Stimulated activated CD4-positive, alpha-beta T cell treated with anti-CD3 and anti-CD28 coated beads, TNF-alpha, amount 100 ng/mL, for 24 hours (primary cell): ENCODE data around the gene RASAL3.
"Not testable (repeated sequence)": the region's sequence is repeated elsewhere in the genome, so short reads cannot be mapped to it uniquely, and the experiment has no call there.

Experiments
- DNase-seq, 3 experiments: peaks; one replicate each; pipeline ENCODE4 v3.0.0-alpha.2; 2020; ENCODE audit warnings: low read depth in 3 of 3

Gene RASAL3

GRCh38 chr19:15464394-15465385, at the start of gene RASAL3:
RASAL3 (minus strand) TSS chr19:15464544; CDS start chr19:15464358, 186 bp downstream.
- peak in 2 of 3 experiments; percentile 29 to 67 for DNase-seq

- DNase-seq = no peak
These were observed 47.5 kb upstream of the RASAL3 start for GRCh38 chr19:15511671-15512424.

- DNase-seq = peak in 1 of 3 experiments; percentile 14
These were observed 43.8 kb upstream of the RASAL3 start, which contains the start of gene CYP4F22 for GRCh38 chr19:15508035-15508710. CYP4F22 (plus strand) TSS chr19:15508525; CDS start chr19:15525337, 16,812 bp downstream.

GRCh38 chr19:15507068-15508034, 43.0 kb upstream of the RASAL3 start:
- no peak for DNase-seq

- DNase-seq = no peak
These were observed 41.8 kb upstream of the RASAL3 start for GRCh38 chr19:15506074-15506571.

GRCh38 chr19:15502264-15502663, 37.9 kb upstream of the RASAL3 start:
- no peak for DNase-seq

- DNase-seq = no peak
These were observed 37.3 kb upstream of the RASAL3 start for GRCh38 chr19:15501596-15501995.

GRCh38 chr19:15498910-15499309, 34.6 kb upstream of the RASAL3 start:
- no peak for DNase-seq

- no peak for DNase-seq
These were observed 34.0 kb upstream of the RASAL3 start for GRCh38 chr19:15498156-15498858.

- DNase-seq = no peak
These were observed 30.8 kb upstream of the RASAL3 start for GRCh38 chr19:15495151-15495550.

GRCh38 chr19:15488489-15489226, 24.3 kb upstream of the RASAL3 start:
- DNase-seq = no peak

GRCh38 chr19:15487038-15487437, 22.7 kb upstream of the RASAL3 start:
- no peak for DNase-seq

GRCh38 chr19:15485768-15486167, 21.4 kb upstream of the RASAL3 start:
- DNase-seq = not testable (repeated sequence)

- not testable (repeated sequence) for DNase-seq
These were observed 16.7 kb upstream of the RASAL3 start for GRCh38 chr19:15480996-15481395.

GRCh38 chr19:15479391-15480345, 15.3 kb upstream of the RASAL3 start, which contains the start of gene PGLYRP2:
PGLYRP2 (minus strand) TSS chr19:15479501; CDS start chr19:15479371, 130 bp downstream.
- DNase-seq = no peak

GRCh38 chr19:15476325-15476724, 12.0 kb upstream of the RASAL3 start:
- DNase-seq = no peak

GRCh38 chr19:15475611-15476010, 11.3 kb upstream of the RASAL3 start:
- no peak for DNase-seq

GRCh38 chr19:15475169-15475568, 10.8 kb upstream of the RASAL3 start:
- DNase-seq = no peak
